Skin of body (tissue), 3 donors: ENCODE measurements around the gene IL17RB. TPM values are rescaled to one million over a fixed set of nuclear protein-coding genes. Genes with fewer than 3 reads are reported as not detected.

Experiments
- DNase-seq: peaks from one replicate; lab custom pipeline; 2025; lab: John Stamatoyannopoulos, UW
- small RNA-seq: library from RNA; depleted of rRNA; stranded (forward); fragments of <200 nt; gene quantifications from one replicate; pipeline ENCODE3, GENCODE V24; 2014; ENCODE audit warnings: low replicate concordance
- total RNA-seq: library from RNA; depleted of rRNA; stranded (reverse); fragments of >200 nt; gene quantifications from one replicate; pipeline ENCODE4 v1.2.3, GENCODE V29; 2014

Gene IL17RB
- total RNA-seq, 1 donor from 2014 or later, result 1.4 TPM

DNA sequence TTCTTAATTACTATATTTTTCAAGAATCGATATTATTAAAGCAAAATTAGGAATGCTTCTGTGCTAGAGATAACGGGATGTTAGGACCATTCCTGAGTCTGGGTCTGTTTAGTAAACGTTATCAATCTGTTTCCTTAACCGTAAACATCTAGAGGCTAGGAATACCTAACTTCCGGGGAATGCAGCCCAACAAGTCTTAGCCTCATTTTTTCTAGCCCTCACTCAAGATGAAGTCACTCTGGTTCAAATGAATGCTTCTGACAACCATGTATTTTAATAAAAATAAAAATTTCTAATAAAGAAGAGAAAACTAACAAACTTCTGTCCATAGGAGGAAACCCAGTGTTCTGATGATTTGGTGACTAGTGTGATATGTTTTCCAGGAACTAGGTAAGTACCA lies 56.3 kb downstream of the IL17RB start:
- DNase-seq, result no peak

DNA sequence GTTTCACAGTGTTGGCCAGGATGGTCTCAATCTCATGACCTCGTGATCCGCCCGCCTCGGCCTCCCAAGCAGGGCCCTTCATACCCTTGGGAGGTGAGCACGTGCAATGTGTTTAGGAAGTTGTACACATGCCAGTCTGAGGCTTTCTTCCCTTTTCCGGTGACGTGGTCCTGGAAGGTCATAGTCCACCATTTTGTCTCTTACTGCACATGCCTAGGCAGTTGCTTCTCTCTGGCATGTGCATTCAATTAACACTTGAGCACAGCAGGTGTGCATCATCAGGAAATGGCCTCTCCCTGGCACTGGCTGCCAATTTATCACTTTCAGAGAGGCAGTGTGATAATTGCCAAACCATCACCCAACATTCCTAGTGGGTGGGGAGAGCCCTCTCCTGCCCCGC lies 67.0 kb downstream of the IL17RB start:
- DNase-seq, result no peak

Small RNA genes within 50 kb of the gene (small RNA-seq; reads per million reads assigned to genes)
- gene AC012467.1, result not detected

Other genes starting within 250 kb of the IL17RB start
- gene CHDH, start 149 bp upstream of the IL17RB start, total RNA-seq, result 0.99 TPM
- 27.7 TPM for gene ACTR8, start 35.6 kb downstream of the IL17RB start, total RNA-seq
- gene SELENOK, start 45.3 kb downstream of the IL17RB start, total RNA-seq, result 69.8 TPM